ENCODE results near the gene KIF6.

- TF ChIP-seq CTCF (IDR thresholded peaks at IDR 0.05): no peak
- TF ChIP-seq POLR2A (IDR thresholded peaks at IDR 0.05): no peak
Measured at GRCh38 chr6:39599341-39599740, 125.9 kb downstream of the KIF6 start.
